AG09319 (cell line): ENCODE data around the gene SPOP.
"Not testable (repeated sequence)": the region's sequence is repeated elsewhere in the genome, so short reads cannot be mapped to it uniquely, and the experiment has no call there.

Experiments
- DNase-seq: peaks from one replicate; pipeline ENCODE4 v3.0.0-alpha.2; 2010; ENCODE audit warnings: low read depth; ENCODE audit errors: extremely low read depth
- TF ChIP-seq, protein P1 (sequence below): IDR thresholded peaks from 2 replicates; pipeline ENCODE4 v1.5.1; 2011; ENCODE audit warnings: low read depth, mild to moderate bottlenecking, inconsistent platforms, low read length, moderate library complexity

Gene SPOP

GRCh38 chr17:49680314-49680713 is 2.4 kb upstream of the SPOP start:
- TF ChIP-seq, protein P1, sequence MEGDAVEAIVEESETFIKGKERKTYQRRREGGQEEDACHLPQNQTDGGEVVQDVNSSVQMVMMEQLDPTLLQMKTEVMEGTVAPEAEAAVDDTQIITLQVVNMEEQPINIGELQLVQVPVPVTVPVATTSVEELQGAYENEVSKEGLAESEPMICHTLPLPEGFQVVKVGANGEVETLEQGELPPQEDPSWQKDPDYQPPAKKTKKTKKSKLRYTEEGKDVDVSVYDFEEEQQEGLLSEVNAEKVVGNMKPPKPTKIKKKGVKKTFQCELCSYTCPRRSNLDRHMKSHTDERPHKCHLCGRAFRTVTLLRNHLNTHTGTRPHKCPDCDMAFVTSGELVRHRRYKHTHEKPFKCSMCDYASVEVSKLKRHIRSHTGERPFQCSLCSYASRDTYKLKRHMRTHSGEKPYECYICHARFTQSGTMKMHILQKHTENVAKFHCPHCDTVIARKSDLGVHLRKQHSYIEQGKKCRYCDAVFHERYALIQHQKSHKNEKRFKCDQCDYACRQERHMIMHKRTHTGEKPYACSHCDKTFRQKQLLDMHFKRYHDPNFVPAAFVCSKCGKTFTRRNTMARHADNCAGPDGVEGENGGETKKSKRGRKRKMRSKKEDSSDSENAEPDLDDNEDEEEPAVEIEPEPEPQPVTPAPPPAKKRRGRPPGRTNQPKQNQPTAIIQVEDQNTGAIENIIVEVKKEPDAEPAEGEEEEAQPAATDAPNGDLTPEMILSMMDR = no peak
- no peak for DNase-seq

- TF ChIP-seq, protein P1 = peak; percentile 13
Measured at GRCh38 chr17:49677134-49677932, 564 bp downstream of the SPOP start.

GRCh38 chr17:49676276-49676868 is 1.5 kb downstream of the SPOP start:
- TF ChIP-seq, protein P1 = no peak
- no peak for DNase-seq

More at GRCh38 chr17:49677134-49677932, 564 bp downstream of the SPOP start:
- DNase-seq = peak; percentile 87

DNA sequence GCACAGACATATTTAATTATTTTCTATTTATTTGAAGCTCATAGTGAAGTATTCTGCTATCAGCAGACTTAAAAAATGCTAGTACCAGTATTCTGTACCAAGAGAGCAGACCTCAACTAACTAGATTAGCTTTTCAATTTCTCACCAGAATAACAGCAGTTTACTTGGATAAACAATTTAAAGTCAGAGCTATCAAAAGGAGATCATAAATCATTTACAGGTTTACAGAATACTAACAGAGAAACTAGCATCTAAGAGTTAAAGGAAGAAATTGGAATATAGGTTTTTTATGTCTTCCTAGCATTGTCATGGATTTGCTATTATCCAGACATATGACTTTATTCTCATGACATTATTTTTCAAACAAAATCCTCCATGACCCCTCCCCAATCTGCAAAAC is 3.4 kb downstream of the SPOP start:
- DNase-seq = no peak
- TF ChIP-seq, protein P1 = no peak

DNA sequence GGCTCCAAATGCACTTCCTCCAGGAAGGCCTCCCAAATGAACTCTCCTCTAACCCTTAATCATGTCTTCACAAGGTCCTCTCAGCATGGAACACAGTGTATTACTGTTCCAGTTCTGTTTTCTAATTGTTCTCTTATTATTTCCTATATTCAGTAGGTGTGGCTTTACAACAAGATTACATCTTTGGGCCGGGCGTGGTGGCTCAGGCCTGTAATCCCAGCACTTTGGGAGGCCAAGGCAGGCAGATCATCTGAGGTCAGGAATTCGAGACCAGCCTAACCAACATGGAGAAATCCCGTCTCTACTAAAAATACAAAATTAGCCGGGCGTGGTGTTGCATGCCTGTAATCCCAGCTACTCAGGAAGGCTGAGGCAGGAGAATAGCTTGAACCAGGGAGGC is 4.2 kb downstream of the SPOP start:
- not testable (repeated sequence) for DNase-seq

- no peak for DNase-seq
- TF ChIP-seq, protein P1 = no peak
Measured at GRCh38 chr17:49670641-49671040, 7.3 kb downstream of the SPOP start.

- TF ChIP-seq, protein P1 = no peak
- DNase-seq = no peak
Measured at GRCh38 chr17:49670002-49670401, 7.9 kb downstream of the SPOP start.
